Fibroblast of villous mesenchyme (primary cell): ENCODE measurements around the gene ARID1B. TPM values are rescaled to one million over a fixed set of nuclear protein-coding genes. Genes with fewer than 3 reads are reported as not detected.

ENCODE experiments used
- DNase-seq: peaks from one replicate; pipeline ENCODE4 v3.0.0-alpha.2; 2010; ENCODE audit warnings: low read depth
- H3K4me3 ChIP-seq: 2 replicates; pipeline ENCODE4 v1.5.1; 2011; ENCODE audit warnings: low read depth, mild to moderate bottlenecking, low read length
- CTCF ChIP-seq: IDR thresholded peaks from 2 replicates; pipeline ENCODE4 v1.5.1; 2012; ENCODE audit warnings: low read depth, mild to moderate bottlenecking, low read length; ENCODE audit not compliant: insufficient read depth
- total RNA-seq: library from RNA; depleted of rRNA; stranded (reverse); fragments of >200 nt; gene quantifications from 2 replicates; pipeline ENCODE4 v1.2.3, GENCODE V29; 2012

The ARID1B gene
- total RNA-seq, 1 donor, result 41.0 TPM

GRCh38 chr6:156794546-156795354 is 17.6 kb downstream of the ARID1B start:
- H3K4me3 ChIP-seq, result no peak overlapping the region

GRCh38 chr6:156795825-156796224 is 18.6 kb downstream of the ARID1B start:
- peak overlapping the region; percentile 52 for H3K4me3 ChIP-seq
- peak; percentile 51 for DNase-seq
- no peak for TF ChIP-seq CTCF

More at GRCh38 chr6:156794546-156795354, 17.6 kb downstream of the ARID1B start:
- TF ChIP-seq CTCF, result no peak
- DNase-seq, result no peak

GRCh38 chr6:156796627-156797026 is 19.4 kb downstream of the ARID1B start:
- no peak for DNase-seq
- H3K4me3 ChIP-seq, result no peak overlapping the region
- no peak for TF ChIP-seq CTCF

- TF ChIP-seq CTCF, result no peak
- no peak for DNase-seq
- H3K4me3 ChIP-seq, result no peak overlapping the region
These were observed 20.9 kb downstream of the ARID1B start for GRCh38 chr6:156797901-156798735.

- DNase-seq, result no peak
- H3K4me3 ChIP-seq, result no peak overlapping the region
- TF ChIP-seq CTCF, result no peak
These were observed 24.5 kb downstream of the ARID1B start for GRCh38 chr6:156801712-156802111.

GRCh38 chr6:156803353-156803752 is 26.2 kb downstream of the ARID1B start:
- no peak overlapping the region for H3K4me3 ChIP-seq
- no peak for DNase-seq
- no peak for TF ChIP-seq CTCF
